ENCODE measurements around the gene ATP8B4.

The ATP8B4 gene

GRCh38 chr15:50055332-50055731 lies 63.7 kb downstream of the ATP8B4 start:
- no peaks in the 10 kb centered on the region for H4K20me1 ChIP-seq (ENCODE audit: insufficient read depth, low read length)
- no peak overlapping the region for H2AFZ ChIP-seq (ENCODE audit: low read depth, low read length)
- H3K4me2 ChIP-seq (ENCODE audit: insufficient read depth, low read length): no peak overlapping the region

GRCh38 chr15:50053055-50053856 lies 65.8 kb downstream of the ATP8B4 start:
- Histone ChIP-seq H3K36me3 (ENCODE audit: insufficient read depth, low read length) (no peaks in the 10 kb centered on the region), H3K27me3 (ENCODE audit: insufficient read depth, low read length, poor library complexity) (no peaks in the 10 kb centered on the region), H3K4me1 (ENCODE audit: insufficient read depth, low read length) (no peaks in the 10 kb centered on the region), H3K27ac (ENCODE audit: low read length) (no peak overlapping the region), H4K20me1 (ENCODE audit: insufficient read depth, low read length) (no peaks in the 10 kb centered on the region), H3K4me2 (ENCODE audit: insufficient read depth, low read length) (no peak overlapping the region), H2AFZ (ENCODE audit: low read depth, low read length) (no peak overlapping the region), H3K4me3 (ENCODE audit: low read depth in 1 of 2, low read length in 2 of 2) (no peak overlapping the region), H3K79me2 (ENCODE audit: insufficient read depth, low read length) (no peaks in the 10 kb centered on the region), H3K9ac (ENCODE audit: low read depth, low read length) (no peak overlapping the region), H3K9me3 (ENCODE audit: insufficient read depth, low read length, severe bottlenecking) (no peaks in the 10 kb centered on the region)
- DNase-seq (no peak), ATAC-seq (ENCODE audit: insufficient read depth, low read depth) (no peak)
- TF ChIP-seq, protein P1, sequence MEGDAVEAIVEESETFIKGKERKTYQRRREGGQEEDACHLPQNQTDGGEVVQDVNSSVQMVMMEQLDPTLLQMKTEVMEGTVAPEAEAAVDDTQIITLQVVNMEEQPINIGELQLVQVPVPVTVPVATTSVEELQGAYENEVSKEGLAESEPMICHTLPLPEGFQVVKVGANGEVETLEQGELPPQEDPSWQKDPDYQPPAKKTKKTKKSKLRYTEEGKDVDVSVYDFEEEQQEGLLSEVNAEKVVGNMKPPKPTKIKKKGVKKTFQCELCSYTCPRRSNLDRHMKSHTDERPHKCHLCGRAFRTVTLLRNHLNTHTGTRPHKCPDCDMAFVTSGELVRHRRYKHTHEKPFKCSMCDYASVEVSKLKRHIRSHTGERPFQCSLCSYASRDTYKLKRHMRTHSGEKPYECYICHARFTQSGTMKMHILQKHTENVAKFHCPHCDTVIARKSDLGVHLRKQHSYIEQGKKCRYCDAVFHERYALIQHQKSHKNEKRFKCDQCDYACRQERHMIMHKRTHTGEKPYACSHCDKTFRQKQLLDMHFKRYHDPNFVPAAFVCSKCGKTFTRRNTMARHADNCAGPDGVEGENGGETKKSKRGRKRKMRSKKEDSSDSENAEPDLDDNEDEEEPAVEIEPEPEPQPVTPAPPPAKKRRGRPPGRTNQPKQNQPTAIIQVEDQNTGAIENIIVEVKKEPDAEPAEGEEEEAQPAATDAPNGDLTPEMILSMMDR (IDR thresholded peaks at IDR 0.05; ENCODE audit: borderline replicate concordance, extremely low read depth, low read length, poor library complexity, severe bottlenecking): no peak
- TF ChIP-seq EZH2 (IDR thresholded peaks at IDR 0.05; ENCODE audit: borderline replicate concordance, low read depth, low read length, severe bottlenecking): no peak

More at GRCh38 chr15:50055332-50055731, 63.7 kb downstream of the ATP8B4 start:
- no peak for DNase-seq
- Histone ChIP-seq H3K9ac (ENCODE audit: low read depth, low read length) (no peak overlapping the region), H3K4me3 (ENCODE audit: low read depth in 1 of 2, low read length in 2 of 2) (no peak overlapping the region), H3K79me2 (ENCODE audit: insufficient read depth, low read length) (no peaks in the 10 kb centered on the region), H3K27ac (ENCODE audit: low read length) (no peak overlapping the region), H3K27me3 (ENCODE audit: insufficient read depth, low read length, poor library complexity) (no peaks in the 10 kb centered on the region), H3K4me1 (ENCODE audit: insufficient read depth, low read length) (no peaks in the 10 kb centered on the region), H3K9me3 (ENCODE audit: insufficient read depth, low read length, severe bottlenecking) (no peaks in the 10 kb centered on the region), H3K36me3 (ENCODE audit: insufficient read depth, low read length) (no peaks in the 10 kb centered on the region)
- TF ChIP-seq, protein P1 (IDR thresholded peaks at IDR 0.05; ENCODE audit: borderline replicate concordance, extremely low read depth, low read length, poor library complexity, severe bottlenecking): no peak
- TF ChIP-seq EZH2 (IDR thresholded peaks at IDR 0.05; ENCODE audit: borderline replicate concordance, low read depth, low read length, severe bottlenecking): no peak
- no peak for ATAC-seq (ENCODE audit: insufficient read depth, low read depth)

DNA sequence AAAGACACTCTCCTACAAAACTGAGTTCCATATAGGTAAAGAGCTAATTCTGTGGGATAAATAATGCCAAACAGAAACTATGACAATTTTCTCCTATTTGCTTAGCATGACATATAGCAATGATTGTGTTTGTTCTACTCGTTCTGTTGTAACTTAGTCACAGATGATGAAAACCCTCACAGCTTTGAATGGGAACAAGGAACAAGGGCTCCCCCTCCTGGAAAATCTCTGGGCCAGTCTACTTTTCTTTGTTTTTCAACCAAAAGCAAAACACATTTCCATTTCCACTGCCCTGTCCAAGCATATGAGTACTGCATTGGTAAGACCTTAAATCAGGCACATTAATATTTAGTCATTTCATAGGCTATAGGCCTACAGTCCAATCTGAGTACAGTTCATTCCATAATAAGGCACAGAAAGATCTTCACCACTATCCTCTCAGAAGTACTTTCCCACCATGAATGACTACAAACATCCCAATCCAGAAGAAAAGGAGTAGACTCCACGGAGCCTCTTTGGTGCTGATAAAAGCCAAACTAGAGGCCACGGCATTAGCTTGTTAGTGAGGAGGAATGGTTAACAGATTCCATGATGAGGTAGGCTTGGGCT lies 67.1 kb downstream of the ATP8B4 start:
- Histone ChIP-seq H4K20me1 (ENCODE audit: insufficient read depth, low read length) (no peaks in the 10 kb centered on the region), H3K36me3 (ENCODE audit: insufficient read depth, low read length) (no peaks in the 10 kb centered on the region), H2AFZ (ENCODE audit: low read depth, low read length) (no peak overlapping the region), H3K27ac (ENCODE audit: low read length) (no peak overlapping the region), H3K79me2 (ENCODE audit: insufficient read depth, low read length) (no peaks in the 10 kb centered on the region), H3K27me3 (ENCODE audit: insufficient read depth, low read length, poor library complexity) (no peaks in the 10 kb centered on the region), H3K4me1 (ENCODE audit: insufficient read depth, low read length) (no peaks in the 10 kb centered on the region), H3K9me3 (ENCODE audit: insufficient read depth, low read length, severe bottlenecking) (no peaks in the 10 kb centered on the region), H3K4me3 (ENCODE audit: low read depth in 1 of 2, low read length in 2 of 2) (no peak overlapping the region), H3K9ac (ENCODE audit: low read depth, low read length) (no peak overlapping the region), H3K4me2 (ENCODE audit: insufficient read depth, low read length) (no peak overlapping the region)
- TF ChIP-seq, protein P1 (IDR thresholded peaks at IDR 0.05; ENCODE audit: borderline replicate concordance, extremely low read depth, low read length, poor library complexity, severe bottlenecking): peak; percentile 51
- no peak for TF ChIP-seq EZH2 (IDR thresholded peaks at IDR 0.05; ENCODE audit: borderline replicate concordance, low read depth, low read length, severe bottlenecking)
- no peak for ATAC-seq (ENCODE audit: insufficient read depth, low read depth)
- peak; percentile 5 for DNase-seq

All from DND-41 (cell line).